ENCODE data around the gene KRT33B.
A peak's percentile ranks its signal among the peaks of the same experiment; 100 is the strongest.
"Not testable (repeated sequence)": the region's sequence is repeated elsewhere in the genome, so short reads cannot be mapped to it uniquely, and the experiment has no call there.

The KRT33B gene

GRCh38 chr17:41369713-41370112, at the start of gene KRT33B:
Gene KRT33B (minus strand): TSS chr17:41369813. CDS start chr17:41369750, 63 bp downstream.
- DNase-seq (ENCODE audit: low read depth), result no peak

- DNase-seq (ENCODE audit: low read depth), result no peak
Measured at GRCh38 chr17:41418116-41418860, 48.7 kb upstream of the KRT33B start.

- no peak for DNase-seq (ENCODE audit: low read depth)
Measured at GRCh38 chr17:41417576-41418015, 48.0 kb upstream of the KRT33B start.

- no peak for DNase-seq (ENCODE audit: low read depth)
Measured at GRCh38 chr17:41417127-41417526, 47.5 kb upstream of the KRT33B start.

GRCh38 chr17:41416479-41416878, 46.9 kb upstream of the KRT33B start:
- no peak for DNase-seq (ENCODE audit: low read depth)

- DNase-seq (ENCODE audit: low read depth), result no peak
Measured at GRCh38 chr17:41415833-41416335, 46.3 kb upstream of the KRT33B start.

- no peak for DNase-seq (ENCODE audit: low read depth)
Measured at GRCh38 chr17:41415411-41415810, 45.8 kb upstream of the KRT33B start.

GRCh38 chr17:41413982-41414381, 44.4 kb upstream of the KRT33B start:
- no peak for DNase-seq (ENCODE audit: low read depth)

GRCh38 chr17:41413353-41413957, 43.8 kb upstream of the KRT33B start:
- DNase-seq (ENCODE audit: low read depth), result no peak

- DNase-seq (ENCODE audit: low read depth), result no peak
Measured at GRCh38 chr17:41411072-41411840, 41.6 kb upstream of the KRT33B start.

- DNase-seq (ENCODE audit: low read depth), result no peak
Measured at GRCh38 chr17:41407226-41407625, 37.6 kb upstream of the KRT33B start.

GRCh38 chr17:41406205-41406604, 36.6 kb upstream of the KRT33B start:
- no peak for DNase-seq (ENCODE audit: low read depth)

- DNase-seq (ENCODE audit: low read depth), result peak; percentile 23
Measured at GRCh38 chr17:41404024-41404671, 34.5 kb upstream of the KRT33B start.

GRCh38 chr17:41403404-41404023, 33.9 kb upstream of the KRT33B start:
- no peak for DNase-seq (ENCODE audit: low read depth)

GRCh38 chr17:41402161-41402560, 32.5 kb upstream of the KRT33B start:
- no peak for DNase-seq (ENCODE audit: low read depth)

- DNase-seq (ENCODE audit: low read depth), result no peak
Measured at GRCh38 chr17:41396996-41397660, 27.5 kb upstream of the KRT33B start, which contains the start of gene KRT31. Gene KRT31 (minus strand): TSS chr17:41397608. CDS start chr17:41397539, 69 bp downstream.

GRCh38 chr17:41396340-41396739, 26.7 kb upstream of the KRT33B start:
- DNase-seq (ENCODE audit: low read depth), result no peak

- no peak for DNase-seq (ENCODE audit: low read depth)
Measured at GRCh38 chr17:41395611-41396010, 26.0 kb upstream of the KRT33B start.

GRCh38 chr17:41395044-41395443, 25.4 kb upstream of the KRT33B start:
- not testable (repeated sequence) for DNase-seq (ENCODE audit: low read depth)

- no peak for DNase-seq (ENCODE audit: low read depth)
Measured at GRCh38 chr17:41394254-41394996, 24.8 kb upstream of the KRT33B start.

Measured in stimulated activated CD8-positive, alpha-beta memory T cell treated with anti-CD3 and anti-CD28 coated beads, Interleukin-7, amount 100 ng/mL, for 24 hours (primary cell).